HepG2 (cell line): ENCODE results near the gene FAM118A. TPM values are rescaled to one million over a fixed set of nuclear protein-coding genes. Genes with fewer than 3 reads are reported as not detected.

Experiments
- AKAP8 ChIP-seq: sonication (generic); formaldehyde crosslinking; IDR thresholded peaks from 2 replicates; pipeline ENCODE4 v1.5.1; 2020; ENCODE audit warnings: mild to moderate bottlenecking, missing genetic modification reagents
- EEA1 ChIP-seq: sonication (generic); formaldehyde crosslinking; IDR thresholded peaks from 2 replicates; pipeline ENCODE4 v1.5.1; 2020; ENCODE audit warnings: mild to moderate bottlenecking, missing genetic modification reagents, borderline replicate concordance
- GLI4 ChIP-seq: sonication (generic); formaldehyde crosslinking; IDR thresholded peaks from 2 replicates; pipeline ENCODE4 v1.5.1; 2020; ENCODE audit warnings: missing genetic modification reagents, mild to moderate bottlenecking, moderate library complexity, borderline replicate concordance
- KLF11 ChIP-seq: IDR thresholded peaks from 2 replicates; pipeline ENCODE4 v1.6.1; 2016; ENCODE audit warnings: missing compliant biosample characterization
- MAZ ChIP-seq, 2 experiments: sonication (generic) in 1 of 2; formaldehyde crosslinking in 1 of 2; IDR thresholded peaks; 2 replicates each; pipeline versions ENCODE4 v1.5.0 to v1.6.1; 2012 to 2020; ENCODE audit warnings: low read depth in 2 of 2, mild to moderate bottlenecking in 2 of 2, borderline replicate concordance in 1 of 2, improper control_type of control experiment in 1 of 2, low read length in 1 of 2, missing genetic modification reagents in 1 of 2, moderate library complexity in 1 of 2
- POGZ ChIP-seq: sonication (generic); formaldehyde crosslinking; IDR thresholded peaks from 2 replicates; pipeline ENCODE4 v1.4.0; 2020; ENCODE audit warnings: mild to moderate bottlenecking, missing genetic modification reagents
- SNAI1 ChIP-seq: sonication (generic); formaldehyde crosslinking; IDR thresholded peaks from 2 replicates; pipeline ENCODE4 v1.5.0; 2020; ENCODE audit warnings: mild to moderate bottlenecking, missing genetic modification reagents, borderline replicate concordance
- ZMYM4 ChIP-seq: sonication (generic); formaldehyde crosslinking; IDR thresholded peaks from 2 replicates; pipeline ENCODE4 v1.8.1; 2023; ENCODE audit warnings: mild to moderate bottlenecking, missing genetic modification reagents
- ZNF224 ChIP-seq: sonication (generic); formaldehyde crosslinking; IDR thresholded peaks from 2 replicates; pipeline ENCODE4 v1.5.0; 2020; ENCODE audit warnings: mild to moderate bottlenecking, missing genetic modification reagents
- ZNF772 ChIP-seq: sonication (generic); formaldehyde crosslinking; IDR thresholded peaks from 2 replicates; pipeline ENCODE4 v1.5.0; 2020; ENCODE audit warnings: mild to moderate bottlenecking, missing genetic modification reagents
- polyA plus RNA-seq, 8 experiments: library from polyadenylated mRNA; depleted of rRNA in 3 of 8; stranded (reverse) in 7 of 8; unstranded in 1 of 8; fragments of >200 nt; fragmentation: Illumina TruSeq in 4 of 8; extraction: Trizol in 4 of 8; gene quantifications; 2 replicates each; pipeline versions ENCODE4 v1.2.1 to v1.2.3, GENCODE V29; 2011 to 2016; ENCODE audit warnings: low read depth in 4 of 8, missing spikeins in 1 of 8, mixed read lengths in 1 of 8; ENCODE audit not compliant: insufficient read depth in 1 of 8
- total RNA-seq, 5 experiments: library from RNA; depleted of rRNA; stranded (reverse); fragments of >200 nt; fragmentation: Illumina TruSeq; extraction: Trizol; gene quantifications; 2 replicates each; pipeline ENCODE4 v1.2.3, GENCODE V29; 2016; ENCODE audit warnings: low read depth in 1 of 5
- TF ChIP-seq, protein P1 (sequence below): sonication (generic); formaldehyde crosslinking; IDR thresholded peaks from 2 replicates; pipeline ENCODE4 v1.5.0; 2020; ENCODE audit warnings: missing genetic modification reagents, mild to moderate bottlenecking, borderline replicate concordance
- TF ChIP-seq, protein P2 (sequence below): sonication (generic); formaldehyde crosslinking; IDR thresholded peaks from 2 replicates; pipeline ENCODE4 v1.5.0; 2020; ENCODE audit warnings: missing genetic modification reagents
- TF ChIP-seq, protein P3 (sequence below): sonication (generic); formaldehyde crosslinking; IDR thresholded peaks from one replicate; pipeline ENCODE4 v1.5.1; 2020; ENCODE audit warnings: mild to moderate bottlenecking, missing genetic modification reagents; ENCODE audit errors: not compliant biosample characterization
- TF ChIP-seq, protein P4 (sequence below): sonication (generic); formaldehyde crosslinking; IDR thresholded peaks from 2 replicates; pipeline ENCODE4 v1.8.0; 2022; ENCODE audit warnings: missing genetic modification reagents, mild to moderate bottlenecking, borderline replicate concordance
- TF ChIP-seq, protein P5 (sequence below): sonication (generic); formaldehyde crosslinking; IDR thresholded peaks from 2 replicates; pipeline ENCODE4 v1.4.0; 2020; ENCODE audit warnings: missing genetic modification reagents, borderline replicate concordance

Gene FAM118A
- total and polyA plus RNA-seq, 2 of the 13 experiments (the other 11 are each of a cell fraction or from before 2014, with no cell fraction given), result 36.7 to 48.2 TPM

DNA sequence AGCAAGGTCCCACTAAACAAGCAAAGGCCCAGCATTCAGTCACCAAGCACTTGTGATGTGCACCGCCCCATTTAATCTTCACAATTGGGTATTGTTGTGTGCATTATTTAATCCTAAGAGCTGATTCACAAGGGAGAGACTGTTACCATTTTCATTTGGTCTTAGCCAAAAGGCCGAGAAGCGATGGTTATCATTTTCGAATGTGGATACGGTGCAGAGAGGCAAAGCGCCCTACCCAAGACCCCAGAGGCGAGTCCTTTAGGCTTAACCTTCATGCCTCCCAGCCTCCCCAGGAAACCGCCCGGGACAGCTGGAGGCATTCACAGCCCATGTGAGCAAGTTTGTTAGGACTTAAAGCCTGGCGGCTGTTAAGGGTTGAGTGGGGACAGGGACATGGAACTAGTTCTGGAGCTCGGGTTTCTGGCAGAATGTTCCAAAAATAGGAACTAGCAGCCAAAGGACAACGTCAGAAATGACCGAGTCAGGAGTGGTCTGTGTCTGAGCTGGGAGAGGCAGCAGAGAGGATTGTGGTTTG lies 38.0 kb upstream of the FAM118A start (continued):
- no peak for TF ChIP-seq EEA1 (CRISPR knock-in tag)
- no peak for TF ChIP-seq ZNF772
- TF ChIP-seq, protein P1, sequence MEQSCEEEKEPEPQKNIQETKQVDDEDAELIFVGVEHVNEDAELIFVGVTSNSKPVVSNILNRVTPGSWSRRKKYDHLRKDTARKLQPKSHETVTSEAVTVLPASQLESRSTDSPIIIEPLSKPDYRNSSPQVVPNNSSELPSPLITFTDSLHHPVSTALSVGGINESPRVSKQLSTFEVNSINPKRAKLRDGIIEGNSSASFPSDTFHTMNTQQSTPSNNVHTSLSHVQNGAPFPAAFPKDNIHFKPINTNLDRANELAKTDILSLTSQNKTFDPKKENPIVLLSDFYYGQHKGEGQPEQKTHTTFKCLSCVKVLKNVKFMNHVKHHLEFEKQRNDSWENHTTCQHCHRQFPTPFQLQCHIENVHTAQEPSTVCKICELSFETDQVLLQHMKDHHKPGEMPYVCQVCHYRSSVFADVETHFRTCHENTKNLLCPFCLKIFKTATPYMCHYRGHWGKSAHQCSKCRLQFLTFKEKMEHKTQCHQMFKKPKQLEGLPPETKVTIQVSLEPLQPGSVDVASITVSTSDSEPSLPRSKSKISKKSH, result no peak
- no peak for TF ChIP-seq AKAP8 (CRISPR knock-in tag)
- TF ChIP-seq MAZ (IDR thresholded peaks at IDR 0.05; ENCODE audit: borderline replicate concordance, low read depth, low read length), result no peak
- no peak for TF ChIP-seq MAZ (CRISPR knock-in tag; IDR thresholded peaks at IDR 0.05; ENCODE audit: low read depth)
- peak; percentile 55; the same call in 1 of the 2 replicates for TF ChIP-seq ZNF224 (CRISPR knock-in tag)
- no peak for TF ChIP-seq POGZ (CRISPR knock-in tag)
- no peak for TF ChIP-seq SNAI1
- TF ChIP-seq, protein P2, sequence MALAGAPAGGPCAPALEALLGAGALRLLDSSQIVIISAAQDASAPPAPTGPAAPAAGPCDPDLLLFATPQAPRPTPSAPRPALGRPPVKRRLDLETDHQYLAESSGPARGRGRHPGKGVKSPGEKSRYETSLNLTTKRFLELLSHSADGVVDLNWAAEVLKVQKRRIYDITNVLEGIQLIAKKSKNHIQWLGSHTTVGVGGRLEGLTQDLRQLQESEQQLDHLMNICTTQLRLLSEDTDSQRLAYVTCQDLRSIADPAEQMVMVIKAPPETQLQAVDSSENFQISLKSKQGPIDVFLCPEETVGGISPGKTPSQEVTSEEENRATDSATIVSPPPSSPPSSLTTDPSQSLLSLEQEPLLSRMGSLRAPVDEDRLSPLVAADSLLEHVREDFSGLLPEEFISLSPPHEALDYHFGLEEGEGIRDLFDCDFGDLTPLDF (CRISPR knock-in tag), result no peak
- TF ChIP-seq, protein P3, sequence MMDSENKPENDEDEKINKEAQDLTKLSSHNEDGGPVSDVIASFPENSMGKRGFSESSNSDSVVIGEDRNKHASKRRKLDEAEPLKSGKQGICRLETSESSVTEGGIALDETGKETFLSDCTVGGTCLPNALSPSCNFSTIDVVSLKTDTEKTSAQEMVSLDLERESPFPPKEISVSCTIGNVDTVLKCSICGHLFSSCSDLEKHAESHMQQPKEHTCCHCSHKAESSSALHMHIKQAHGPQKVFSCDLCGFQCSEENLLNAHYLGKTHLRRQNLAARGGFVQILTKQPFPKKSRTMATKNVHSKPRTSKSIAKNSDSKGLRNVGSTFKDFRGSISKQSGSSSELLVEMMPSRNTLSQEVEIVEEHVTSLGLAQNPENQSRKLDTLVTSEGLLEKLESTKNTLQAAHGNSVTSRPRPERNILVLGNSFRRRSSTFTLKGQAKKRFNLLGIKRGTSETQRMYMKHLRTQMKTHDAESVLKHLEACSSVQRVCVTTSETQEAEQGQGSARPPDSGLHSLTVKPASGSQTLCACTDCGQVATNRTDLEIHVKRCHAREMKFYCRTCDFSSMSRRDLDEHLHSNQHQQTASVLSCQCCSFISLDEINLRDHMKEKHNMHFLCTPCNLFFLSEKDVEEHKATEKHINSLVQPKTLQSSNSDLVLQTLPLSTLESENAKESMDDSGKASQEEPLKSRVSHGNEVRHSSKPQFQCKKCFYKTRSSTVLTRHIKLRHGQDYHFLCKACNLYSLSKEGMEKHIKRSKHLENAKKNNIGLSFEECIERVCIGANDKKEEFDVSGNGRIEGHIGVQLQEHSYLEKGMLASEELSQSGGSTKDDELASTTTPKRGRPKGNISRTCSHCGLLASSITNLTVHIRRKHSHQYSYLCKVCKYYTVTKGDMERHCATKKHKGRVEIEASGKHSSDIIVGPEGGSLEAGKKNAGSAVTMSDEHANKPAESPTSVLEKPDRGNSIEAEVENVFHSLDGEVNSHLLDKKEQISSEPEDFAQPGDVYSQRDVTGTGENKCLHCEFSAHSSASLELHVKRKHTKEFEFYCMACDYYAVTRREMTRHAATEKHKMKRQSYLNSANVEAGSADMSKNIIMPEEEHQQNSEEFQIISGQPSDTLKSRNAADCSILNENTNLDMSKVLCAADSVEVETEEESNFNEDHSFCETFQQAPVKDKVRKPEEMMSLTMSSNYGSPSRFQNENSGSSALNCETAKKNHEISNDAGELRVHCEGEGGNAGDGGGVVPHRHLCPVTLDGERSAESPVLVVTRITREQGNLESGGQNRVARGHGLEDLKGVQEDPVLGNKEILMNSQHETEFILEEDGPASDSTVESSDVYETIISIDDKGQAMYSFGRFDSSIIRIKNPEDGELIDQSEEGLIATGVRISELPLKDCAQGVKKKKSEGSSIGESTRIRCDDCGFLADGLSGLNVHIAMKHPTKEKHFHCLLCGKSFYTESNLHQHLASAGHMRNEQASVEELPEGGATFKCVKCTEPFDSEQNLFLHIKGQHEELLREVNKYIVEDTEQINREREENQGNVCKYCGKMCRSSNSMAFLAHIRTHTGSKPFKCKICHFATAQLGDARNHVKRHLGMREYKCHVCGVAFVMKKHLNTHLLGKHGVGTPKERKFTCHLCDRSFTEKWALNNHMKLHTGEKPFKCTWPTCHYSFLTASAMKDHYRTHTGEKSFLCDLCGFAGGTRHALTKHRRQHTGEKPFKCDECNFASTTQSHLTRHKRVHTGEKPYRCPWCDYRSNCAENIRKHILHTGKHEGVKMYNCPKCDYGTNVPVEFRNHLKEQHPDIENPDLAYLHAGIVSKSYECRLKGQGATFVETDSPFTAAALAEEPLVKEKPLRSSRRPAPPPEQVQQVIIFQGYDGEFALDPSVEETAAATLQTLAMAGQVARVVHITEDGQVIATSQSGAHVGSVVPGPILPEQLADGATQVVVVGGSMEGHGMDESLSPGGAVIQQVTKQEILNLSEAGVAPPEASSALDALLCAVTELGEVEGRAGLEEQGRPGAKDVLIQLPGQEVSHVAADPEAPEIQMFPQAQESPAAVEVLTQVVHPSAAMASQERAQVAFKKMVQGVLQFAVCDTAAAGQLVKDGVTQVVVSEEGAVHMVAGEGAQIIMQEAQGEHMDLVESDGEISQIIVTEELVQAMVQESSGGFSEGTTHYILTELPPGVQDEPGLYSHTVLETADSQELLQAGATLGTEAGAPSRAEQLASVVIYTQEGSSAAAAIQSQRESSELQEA (CRISPR knock-in tag), result no peak
- TF ChIP-seq ZMYM4 (CRISPR knock-in tag), result no peak
- peak; percentile 1; the same call in 1 of the 2 replicates for TF ChIP-seq GLI4 (CRISPR knock-in tag)
- TF ChIP-seq, protein P4, sequence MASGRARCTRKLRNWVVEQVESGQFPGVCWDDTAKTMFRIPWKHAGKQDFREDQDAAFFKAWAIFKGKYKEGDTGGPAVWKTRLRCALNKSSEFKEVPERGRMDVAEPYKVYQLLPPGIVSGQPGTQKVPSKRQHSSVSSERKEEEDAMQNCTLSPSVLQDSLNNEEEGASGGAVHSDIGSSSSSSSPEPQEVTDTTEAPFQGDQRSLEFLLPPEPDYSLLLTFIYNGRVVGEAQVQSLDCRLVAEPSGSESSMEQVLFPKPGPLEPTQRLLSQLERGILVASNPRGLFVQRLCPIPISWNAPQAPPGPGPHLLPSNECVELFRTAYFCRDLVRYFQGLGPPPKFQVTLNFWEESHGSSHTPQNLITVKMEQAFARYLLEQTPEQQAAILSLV (CRISPR knock-in tag), result no peak
- TF ChIP-seq KLF11 (CRISPR knock-in tag), result no peak
- TF ChIP-seq, protein P5, sequence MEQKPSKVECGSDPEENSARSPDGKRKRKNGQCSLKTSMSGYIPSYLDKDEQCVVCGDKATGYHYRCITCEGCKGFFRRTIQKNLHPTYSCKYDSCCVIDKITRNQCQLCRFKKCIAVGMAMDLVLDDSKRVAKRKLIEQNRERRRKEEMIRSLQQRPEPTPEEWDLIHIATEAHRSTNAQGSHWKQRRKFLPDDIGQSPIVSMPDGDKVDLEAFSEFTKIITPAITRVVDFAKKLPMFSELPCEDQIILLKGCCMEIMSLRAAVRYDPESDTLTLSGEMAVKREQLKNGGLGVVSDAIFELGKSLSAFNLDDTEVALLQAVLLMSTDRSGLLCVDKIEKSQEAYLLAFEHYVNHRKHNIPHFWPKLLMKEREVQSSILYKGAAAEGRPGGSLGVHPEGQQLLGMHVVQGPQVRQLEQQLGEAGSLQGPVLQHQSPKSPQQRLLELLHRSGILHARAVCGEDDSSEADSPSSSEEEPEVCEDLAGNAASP, result 0 out of 2 replicates have a peak, but pooled peaks have one; percentile 7
